ENCODE results near the gene STRC. TPM values are rescaled to one million over a fixed set of nuclear protein-coding genes. Genes with fewer than 3 reads are reported as not detected.

Gene STRC
- 0.12 TPM in 1 of 2 replicates, not detected in the other for total RNA-seq

DNA sequence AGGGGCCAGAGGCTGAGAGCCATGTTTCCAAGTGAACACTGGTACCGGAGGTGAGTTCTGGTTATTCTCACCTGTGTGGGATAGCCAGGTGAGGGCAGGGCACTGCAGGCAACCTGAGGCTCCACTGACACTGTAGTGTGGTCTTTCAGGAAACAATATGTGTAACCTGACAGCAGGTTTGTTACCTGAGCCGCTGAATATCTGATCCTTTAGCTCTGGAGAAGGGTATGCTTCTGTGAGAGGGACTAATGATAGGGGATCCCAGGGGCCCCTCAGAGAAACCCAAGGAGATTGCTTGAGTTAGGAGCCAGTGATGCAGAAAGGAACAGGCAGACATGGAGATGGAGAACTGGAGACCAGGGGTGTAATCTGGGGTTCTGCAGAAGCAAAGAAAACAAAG lies at the start of gene STRC:
Gene STRC (minus strand): TSS at position 101 of the 400 bp plus-strand sequence. CDS start 78 bp downstream, at position 23.

DNA sequence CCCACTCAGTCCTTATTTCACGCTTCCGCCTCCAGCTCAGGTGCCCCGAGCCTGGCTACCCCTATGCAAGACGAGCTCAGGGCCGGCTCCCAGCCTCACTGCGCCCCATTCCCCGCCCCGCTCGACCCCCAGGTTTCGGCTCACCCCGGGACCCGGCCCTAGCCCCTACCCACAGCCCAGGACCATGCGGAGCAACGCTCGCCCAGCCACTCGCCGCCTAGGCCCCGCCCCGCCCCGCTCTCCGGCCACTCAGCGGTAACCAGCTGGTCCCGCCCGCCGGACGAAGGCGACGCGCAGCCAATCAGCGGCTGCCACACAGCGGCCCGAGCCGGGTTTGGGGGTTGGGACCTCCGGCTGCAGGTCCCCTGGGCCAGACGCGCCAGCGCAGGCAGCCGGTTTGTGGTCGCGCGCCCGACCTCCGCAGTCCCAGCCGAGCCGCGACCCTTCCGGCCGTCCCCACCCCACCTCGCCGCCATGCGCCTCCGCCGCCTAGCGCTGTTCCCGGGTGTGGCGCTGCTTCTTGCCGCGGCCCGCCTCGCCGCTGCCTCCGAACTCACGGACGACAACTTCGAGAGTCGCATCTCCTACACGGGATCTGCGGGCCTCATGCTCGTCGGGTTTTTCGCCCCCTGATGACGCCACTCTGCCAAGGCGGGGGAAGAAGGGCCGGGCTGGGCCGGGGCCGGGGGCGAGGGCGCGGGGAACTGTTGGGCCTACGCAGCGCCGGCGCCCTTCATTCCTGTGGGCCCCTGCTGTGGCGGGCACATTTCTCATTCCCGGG lies 30.2 kb upstream of the STRC start, which contains the start of gene CATSPER2:
Gene CATSPER2 (minus strand): TSS at position 196 of the 781 bp plus-strand sequence. CDS start 783 bp downstream, outside the sequence.

DNA sequence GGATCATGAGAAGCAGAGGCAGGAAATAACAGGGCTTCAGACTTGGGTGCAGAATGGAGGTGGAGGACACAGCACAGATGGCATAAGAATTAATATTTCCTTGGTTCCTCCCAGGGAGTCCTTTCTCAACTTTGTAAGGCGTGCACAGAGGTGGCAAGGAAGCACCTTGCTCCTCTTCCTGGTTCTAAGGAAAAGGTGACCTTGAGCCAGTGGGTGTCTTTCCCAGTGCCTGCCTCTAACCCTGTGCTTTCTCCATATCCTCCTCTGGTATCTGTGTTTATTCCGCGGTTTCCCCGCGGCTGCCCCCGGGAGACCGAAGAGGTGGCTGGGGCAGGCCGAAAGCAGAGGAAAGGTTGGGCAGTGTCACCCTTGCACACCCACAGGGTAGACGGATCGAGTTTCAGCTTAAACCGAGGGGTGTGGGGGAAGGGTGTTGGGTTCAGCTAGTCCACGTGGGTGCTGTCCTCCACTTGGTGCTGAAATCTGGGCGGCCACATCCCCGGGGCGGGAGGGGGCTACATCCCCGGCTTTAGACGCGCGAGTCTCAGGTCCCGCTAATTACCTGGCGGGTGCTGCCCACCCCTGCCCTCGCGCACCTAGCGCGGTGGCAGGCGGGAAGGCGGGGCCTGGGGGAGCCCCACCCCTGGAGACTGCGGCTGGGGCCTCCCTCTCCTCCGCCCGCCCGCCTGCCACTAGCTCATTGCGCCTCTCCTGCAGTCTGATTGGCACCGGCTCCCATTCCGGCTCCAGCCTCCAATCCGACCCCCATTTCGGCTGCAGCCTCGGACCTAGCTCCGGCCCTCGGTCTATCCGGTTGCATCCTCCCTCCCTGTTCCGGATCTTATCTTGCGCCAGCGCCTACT lies 25.0 kb downstream of the STRC start, which contains the start of gene CKMT1B:
Gene CKMT1B (plus strand): TSS at position 700 of the 863 bp plus-strand sequence. CDS start 192 bp downstream, outside the sequence.

GRCh38 chr15:43589778-43590466 lies 28.7 kb downstream of the STRC start, which contains the start of gene PPIP5K1:
Gene PPIP5K1, minus strand, starts transcription at chr15:43590208. Its CDS starts 5,704 bp downstream, at chr15:43584504.

Other genes with a start within 250 kb of the STRC start
- 20.7 and 29.4 TPM in 2 replicates for gene ZSCAN29, start 247.8 kb downstream of the STRC start, total RNA-seq
- gene TUBGCP4, start 247.7 kb downstream of the STRC start, total RNA-seq: 15.1 and 16.7 TPM in 2 replicates
- 135 and 148 TPM in 2 replicates for gene TP53BP1, start 125.6 kb downstream of the STRC start, total RNA-seq
- gene MAP1A, start 101.2 kb downstream of the STRC start, total RNA-seq: 89.7 and 90.5 TPM in 2 replicates
- 29.7 and 32.4 TPM in 2 replicates for gene PPIP5K1, start 28.6 kb downstream of the STRC start, total RNA-seq
- not detected in 2 replicates for gene CKMT1B, start 24.8 kb downstream of the STRC start, total RNA-seq
- gene CATSPER2, start 30.0 kb upstream of the STRC start, total RNA-seq: 2.1 and 2.9 TPM in 2 replicates
- gene CKMT1A, start 75.1 kb upstream of the STRC start, total RNA-seq: not detected in 2 replicates
- gene PDIA3, start 127.6 kb upstream of the STRC start, total RNA-seq: 160 and 313 TPM in 2 replicates
- gene ELL3, start 158.2 kb upstream of the STRC start, total RNA-seq: 2.7 and 3.1 TPM in 2 replicates
- 256 and 546 TPM in 2 replicates for gene SERF2, start 173.5 kb upstream of the STRC start, total RNA-seq
- gene SERINC4, start 181.4 kb upstream of the STRC start, total RNA-seq: 0.11 TPM in 1 of 2 replicates, not detected in the other
- 12.9 and 13.0 TPM in 2 replicates for gene HYPK, start 181.8 kb upstream of the STRC start, total RNA-seq
- gene MFAP1, start 205.9 kb upstream of the STRC start, total RNA-seq: 31.2 and 37.8 TPM in 2 replicates
- 12.2 and 41.7 TPM in 2 replicates for gene WDR76, start 208.2 kb upstream of the STRC start, total RNA-seq

All from uterine smooth muscle cell (primary cell).